Measurements from ENCODE around the gene INF2.
A peak's percentile ranks its signal among the peaks of the same experiment; 100 is the strongest.

INF2 gene

GRCh38 chr14:104734051-104734587, 44.7 kb downstream of the INF2 start:
- Histone ChIP-seq H3K9ac (ENCODE audit: low read depth, low read length, poor library complexity) (no peak overlapping the region), H2BK15ac (ENCODE audit: low read length) (peak overlapping the region; percentile 38), H2BK120ac (ENCODE audit: low read depth, low read length) (peak overlapping the region; percentile 72), H3K36me3 (replicated peaks in 1 of 2; ENCODE audit: control insufficient read depth in 2 of 2, insufficient read depth in 2 of 2, low read length in 2 of 2) (no peaks in the 10 kb centered on the region), H2AK5ac (ENCODE audit: low read depth, low read length) (no peak overlapping the region), H3K9me3 (replicated peaks in 1 of 2; ENCODE audit: control insufficient read depth in 2 of 2, insufficient read depth in 1 of 2, low read depth in 1 of 2, low read length in 2 of 2) (peaks cover 0 to 3% of the 10 kb centered on the region in 2 donors), H3K79me1 (ENCODE audit: low read depth, low read length) (peaks cover 2% of the 10 kb centered on the region), H3K27me3 (ENCODE audit: control insufficient read depth in 3 of 3, insufficient read depth in 3 of 3, low read depth in 1 of 3, low read length in 3 of 3) (no peaks in the 10 kb centered on the region), H3K23ac (ENCODE audit: low read depth, low read length, poor library complexity) (peak overlapping the region; percentile 85), H2AFZ (ENCODE audit: low read length) (no peak overlapping the region), H3K4me1 (ENCODE audit: control insufficient read depth in 2 of 2, insufficient read depth in 1 of 2, low read depth in 1 of 2, low read length in 2 of 2) (peaks cover 9 to 12% of the 10 kb centered on the region in 2 donors), H4K91ac (ENCODE audit: low read depth, low read length, poor library complexity) (peak overlapping the region; percentile 72), H3K14ac (ENCODE audit: low read length) (peak overlapping the region; percentile 71), H3K18ac (ENCODE audit: low read length) (peak overlapping the region; percentile 64), H3K4me3 (ENCODE audit: low read length in 2 of 2) (no peak overlapping the region), H2BK5ac (ENCODE audit: low read length) (peak overlapping the region; percentile 66), H3K4ac (ENCODE audit: low read length) (peak overlapping the region; percentile 53), H3K4me2 (ENCODE audit: insufficient read depth, low read length, poor library complexity, severe bottlenecking) (no peak overlapping the region), H2BK12ac (ENCODE audit: low read length) (no peak overlapping the region), H4K8ac (ENCODE audit: low read depth, low read length) (no peak overlapping the region), H3K27ac (replicated peaks; ENCODE audit: low read length) (no peak overlapping the region)
- no CpG with 5 or more reads among the region's 6 CpGs for WGBS, 2 donors (ENCODE audit: extremely low coverage in 2 of 2, insufficient read length in 2 of 2, insufficient replicate concordance in 1 of 2)
- DNase-seq (ENCODE audit: low spot score): no peak

GRCh38 chr14:104734601-104734990, 45.2 kb downstream of the INF2 start:
- peak overlapping the region; percentile 87 for H3K18ac ChIP-seq (ENCODE audit: low read length)
- H3K9ac ChIP-seq (ENCODE audit: low read depth, low read length, poor library complexity): peak overlapping the region; percentile 70
- peaks cover 0 to 3% of the 10 kb centered on the region in 2 donors for H3K9me3 ChIP-seq (replicated peaks in 1 of 2; ENCODE audit: control insufficient read depth in 2 of 2, insufficient read depth in 1 of 2, low read depth in 1 of 2, low read length in 2 of 2)
- H3K4me3 ChIP-seq (ENCODE audit: low read length in 2 of 2): no peak overlapping the region
- H3K14ac ChIP-seq (ENCODE audit: low read length): peak overlapping the region; percentile 71
- no peak overlapping the region for H2BK5ac ChIP-seq (ENCODE audit: low read length)
- H2BK120ac ChIP-seq (ENCODE audit: low read depth, low read length): no peak overlapping the region
- H3K79me1 ChIP-seq (ENCODE audit: low read depth, low read length): peaks cover 2% of the 10 kb centered on the region
- no peaks in the 10 kb centered on the region for H3K36me3 ChIP-seq (replicated peaks in 1 of 2; ENCODE audit: control insufficient read depth in 2 of 2, insufficient read depth in 2 of 2, low read length in 2 of 2)
- no peaks in the 10 kb centered on the region for H3K27me3 ChIP-seq (ENCODE audit: control insufficient read depth in 3 of 3, insufficient read depth in 3 of 3, low read depth in 1 of 3, low read length in 3 of 3)
- peak overlapping the region; percentile 58 for H2BK12ac ChIP-seq (ENCODE audit: low read length)
- no peak for DNase-seq (ENCODE audit: low spot score)
- peaks cover 9 to 12% of the 10 kb centered on the region in 2 donors for H3K4me1 ChIP-seq (ENCODE audit: control insufficient read depth in 2 of 2, insufficient read depth in 1 of 2, low read depth in 1 of 2, low read length in 2 of 2)
- H4K8ac ChIP-seq (ENCODE audit: low read depth, low read length): no peak overlapping the region
- H2AFZ ChIP-seq (ENCODE audit: low read length): no peak overlapping the region
- WGBS, 2 donors (ENCODE audit: extremely low coverage in 2 of 2, insufficient read length in 2 of 2, insufficient replicate concordance in 1 of 2): no CpG with 5 or more reads among the region's 9 CpGs
- H4K91ac ChIP-seq (ENCODE audit: low read depth, low read length, poor library complexity): no peak overlapping the region
- peak overlapping the region; percentile 76 for H3K4ac ChIP-seq (ENCODE audit: low read length)
- H2BK15ac ChIP-seq (ENCODE audit: low read length): peak overlapping the region; percentile 49
- H3K23ac ChIP-seq (ENCODE audit: low read depth, low read length, poor library complexity): peak overlapping the region; percentile 2
- H3K4me2 ChIP-seq (ENCODE audit: insufficient read depth, low read length, poor library complexity, severe bottlenecking): no peak overlapping the region
- H3K27ac ChIP-seq (replicated peaks; ENCODE audit: low read length): no peak overlapping the region
- no peak overlapping the region for H2AK5ac ChIP-seq (ENCODE audit: low read depth, low read length)

- Histone ChIP-seq H3K9ac (ENCODE audit: low read depth, low read length, poor library complexity) (peak overlapping the region; percentile 64), H4K91ac (ENCODE audit: low read depth, low read length, poor library complexity) (no peak overlapping the region), H3K9me3 (replicated peaks in 1 of 2; ENCODE audit: control insufficient read depth in 2 of 2, insufficient read depth in 1 of 2, low read depth in 1 of 2, low read length in 2 of 2) (peaks cover 0 to 5% of the 10 kb centered on the region in 2 donors), H2BK12ac (ENCODE audit: low read length) (peak overlapping the region; percentile 58), H3K27me3 (ENCODE audit: control insufficient read depth in 3 of 3, insufficient read depth in 3 of 3, low read depth in 1 of 3, low read length in 3 of 3) (no peaks in the 10 kb centered on the region), H3K14ac (ENCODE audit: low read length) (peak overlapping the region; percentile 71), H2BK120ac (ENCODE audit: low read depth, low read length) (no peak overlapping the region), H4K8ac (ENCODE audit: low read depth, low read length) (peak overlapping the region; percentile 83), H3K4me1 (ENCODE audit: control insufficient read depth in 2 of 2, insufficient read depth in 1 of 2, low read depth in 1 of 2, low read length in 2 of 2) (peaks cover 9 to 12% of the 10 kb centered on the region in 2 donors), H2AFZ (ENCODE audit: low read length) (no peak overlapping the region), H2AK5ac (ENCODE audit: low read depth, low read length) (peak overlapping the region; percentile 5), H2BK15ac (ENCODE audit: low read length) (peak overlapping the region; percentile 49), H3K4me3 (ENCODE audit: low read length in 2 of 2) (no peak overlapping the region), H3K18ac (ENCODE audit: low read length) (peak overlapping the region; percentile 87), H3K4me2 (ENCODE audit: insufficient read depth, low read length, poor library complexity, severe bottlenecking) (no peak overlapping the region), H3K27ac (replicated peaks; ENCODE audit: low read length) (no peak overlapping the region), H2BK5ac (ENCODE audit: low read length) (no peak overlapping the region), H3K36me3 (replicated peaks in 1 of 2; ENCODE audit: control insufficient read depth in 2 of 2, insufficient read depth in 2 of 2, low read length in 2 of 2) (peaks cover under 1 to 3% of the 10 kb centered on the region in 2 donors), H3K23ac (ENCODE audit: low read depth, low read length, poor library complexity) (peak overlapping the region; percentile 2), H3K79me1 (ENCODE audit: low read depth, low read length) (no peaks in the 10 kb centered on the region), H3K4ac (ENCODE audit: low read length) (peak overlapping the region; percentile 76)
- no peak for DNase-seq (ENCODE audit: low spot score)
- WGBS, 2 donors (ENCODE audit: extremely low coverage in 2 of 2, insufficient read length in 2 of 2, insufficient replicate concordance in 1 of 2): no CpG with 5 or more reads among the region's 31 CpGs
Measured at GRCh38 chr14:104734991-104735779, 45.8 kb downstream of the INF2 start.
